Gastroesophageal sphincter (tissue), 4 donors: ENCODE data around the gene ARL14EP. TPM values are rescaled to one million over a fixed set of nuclear protein-coding genes. Genes with fewer than 3 reads are reported as not detected.

Experiments used
- ATAC-seq: fragments of 150-250 bp; one replicate; pipeline ENCODE4 v1.9.1; 2016; ENCODE audit warnings: mild to moderate bottlenecking, moderate library complexity
- H3K27ac ChIP-seq, 4 donors: fragments of 200-600 bp; sonication (generic) in 3 of 4; 1 replicate in 3 of 4; 2 replicates in 1 of 4; pipeline ENCODE4 v1.5.1; 2016 to 2019
- H3K27me3 ChIP-seq: fragments of 200-600 bp; sonication (generic); one replicate; pipeline ENCODE4 v1.5.1; 2019
- H3K36me3 ChIP-seq, 2 donors: fragments of 200-600 bp; sonication (generic); one replicate each; pipeline ENCODE4 v1.5.1; 2019; ENCODE audit warnings: control low read depth in 1 of 2
- H3K4me1 ChIP-seq, 3 donors: fragments of 200-600 bp; sonication (generic); 1 replicate in 2 of 3; 2 replicates in 1 of 3; pipeline ENCODE4 v1.5.1; 2016 to 2019; ENCODE audit warnings: control low read depth in 2 of 3
- H3K4me3 ChIP-seq, 2 donors: fragments of 200-600 bp; sonication (generic); one replicate each; pipeline ENCODE4 v1.5.1; 2019; ENCODE audit warnings: mild to moderate bottlenecking in 1 of 2, moderate library complexity in 1 of 2
- H3K9me3 ChIP-seq, 3 donors: fragments of 200-600 bp; sonication (generic); one replicate each; pipeline ENCODE4 v1.5.1; 2017 to 2019; ENCODE audit warnings: control low read depth in 2 of 3
- CTCF ChIP-seq, 4 experiments: fragments of 200-600 bp in 2 of 4; fragments of 450-650 bp in 2 of 4; sonication (generic) in 1 of 4; IDR thresholded peaks; one replicate each; pipeline ENCODE4 v1.5.1; 2017 to 2019; ENCODE audit warnings: antibody characterized with exemption in 4 of 4, mild to moderate bottlenecking in 2 of 4, moderate library complexity in 2 of 4
- EP300 ChIP-seq: sonication (generic); formaldehyde crosslinking; IDR thresholded peaks from one replicate; pipeline ENCODE4 v1.6.1; 2017; ENCODE audit warnings: antibody characterized with exemption, mild to moderate bottlenecking
- POLR2A ChIP-seq, 2 donors: fragments of 450-650 bp; IDR thresholded peaks; one replicate each; pipeline ENCODE4 v1.6.1; 2017; ENCODE audit warnings: antibody characterized with exemption in 2 of 2, mild to moderate bottlenecking in 2 of 2, moderate library complexity in 1 of 2
- POLR2AphosphoS5 ChIP-seq: sonication (generic); formaldehyde crosslinking; IDR thresholded peaks from one replicate; pipeline ENCODE4 v1.6.1; 2017; ENCODE audit warnings: antibody characterized with exemption
- WGBS, 2 donors: methylation state at CpG; one replicate each; pipeline ENCODE4 v1.1.5; 2018; ENCODE audit warnings: low coverage in 1 of 2; 5-methylcytosine and 5-hydroxymethylcytosine counted together
- total RNA-seq, 4 donors: library from RNA; depleted of rRNA; stranded (reverse); fragments of >200 nt; gene quantifications; one replicate each; pipeline ENCODE4 v1.1.0, GENCODE V29; 2016

ARL14EP gene
- total RNA-seq, 4 donors from 2014 or later: 20.7 to 38.8 (median 33.0) TPM

GRCh38 chr11:30284836-30285235 is 38.1 kb upstream of the ARL14EP start:
- no peak for TF ChIP-seq POLR2AphosphoS5
- no peak for TF ChIP-seq EP300
- TF ChIP-seq POLR2A (IDR thresholded peaks at IDR 0.05): no peak
- no peak for TF ChIP-seq CTCF (IDR thresholded peaks at IDR 0.05)
- 81% methylated on average over 3 of the region's 3 CpGs for WGBS, 2 donors
- Histone ChIP-seq H3K36me3 (no peaks in the 10 kb centered on the region), H3K4me1 (no peaks in the 10 kb centered on the region), H3K4me3 (no peak overlapping the region), H3K9me3 (no peaks in the 10 kb centered on the region), H3K27me3 (no peaks in the 10 kb centered on the region), H3K27ac (no peak overlapping the region)
- no peak for ATAC-seq

- Histone ChIP-seq H3K9me3 (no peaks in the 10 kb centered on the region), H3K4me3 (no peak overlapping the region), H3K27ac (no peak overlapping the region), H3K36me3 (no peaks in the 10 kb centered on the region), H3K4me1 (no peaks in the 10 kb centered on the region), H3K27me3 (no peaks in the 10 kb centered on the region)
- ATAC-seq: no peak
- 85 to 90% methylated on average over 2 to 3 of the region's 3 CpGs for WGBS, 2 donors
- no peak for TF ChIP-seq POLR2AphosphoS5
Measured at GRCh38 chr11:30285416-30286121, 37.3 kb upstream of the ARL14EP start.

GRCh38 chr11:30291331-30291730 is 31.6 kb upstream of the ARL14EP start:
- 71 to 80% methylated on average over 4 of the region's 4 CpGs for WGBS, 2 donors
- ATAC-seq: no peak
- Histone ChIP-seq H3K36me3 (no peaks in the 10 kb centered on the region), H3K9me3 (no peaks in the 10 kb centered on the region), H3K4me3 (no peak overlapping the region), H3K27ac (no peak overlapping the region), H3K4me1 (no peaks in the 10 kb centered on the region), H3K27me3 (no peaks in the 10 kb centered on the region)
- TF ChIP-seq POLR2AphosphoS5: no peak
- TF ChIP-seq CTCF (IDR thresholded peaks at IDR 0.05): no peak

- Histone ChIP-seq H3K27ac (no peak overlapping the region), H3K4me1 (no peaks in the 10 kb centered on the region), H3K36me3 (no peaks in the 10 kb centered on the region), H3K27me3 (no peaks in the 10 kb centered on the region), H3K9me3 (no peaks in the 10 kb centered on the region), H3K4me3 (no peak overlapping the region)
- no peak for ATAC-seq
- WGBS, 2 donors: 81 to 100% methylated on average over 2 of the region's 2 CpGs
- TF ChIP-seq CTCF (IDR thresholded peaks at IDR 0.05) (no peak), POLR2AphosphoS5 (no peak), POLR2A (IDR thresholded peaks at IDR 0.05) (no peak), EP300 (no peak)
Measured at GRCh38 chr11:30292545-30292944, 30.4 kb upstream of the ARL14EP start.

GRCh38 chr11:30295178-30295885 is 27.6 kb upstream of the ARL14EP start:
- no peak overlapping the region for H3K4me3 ChIP-seq
- no peaks in the 10 kb centered on the region for H3K36me3 ChIP-seq
- no peaks in the 10 kb centered on the region for H3K9me3 ChIP-seq
- H3K27me3 ChIP-seq: no peaks in the 10 kb centered on the region
- H3K27ac ChIP-seq: no peak overlapping the region
- WGBS, 2 donors: 89 to 92% methylated on average over 2 to 4 of the region's 8 CpGs
- no peak for ATAC-seq
- no peak for TF ChIP-seq EP300
- no peak for TF ChIP-seq POLR2AphosphoS5
- TF ChIP-seq POLR2A (IDR thresholded peaks at IDR 0.05): no peak
- TF ChIP-seq CTCF (IDR thresholded peaks at IDR 0.05): no peak
- no peaks in the 10 kb centered on the region for H3K4me1 ChIP-seq
